WTC11 (cell line): ENCODE data around the gene MCL1. TPM values are rescaled to one million over a fixed set of nuclear protein-coding genes. Genes with fewer than 3 reads are reported as not detected.

ENCODE experiments used
- ATAC-seq: fragments of 200-7000 bp; cut with Tn5 transposase; 2 replicates; pipeline ENCODE4 v1.10.0; 2021; ENCODE audit warnings: mild to moderate bottlenecking, moderate library complexity
- CTCF ChIA-PET: fragments of 300-600 bp; sonication (Branson Sonifier 250); formaldehyde crosslinking; loops from one replicate; lab custom pipeline; 2021; ENCODE audit warnings: antibody characterized with exemption; lab: Charles Lee
- POLR2A ChIA-PET: fragments of 350-600 bp; sonication (Branson Sonifier 250); formaldehyde crosslinking; loops from one replicate; lab custom pipeline; 2021; ENCODE audit warnings: antibody characterized with exemption; lab: Charles Lee
- DNase-seq: peaks from one replicate; pipeline ENCODE4 v3.0.0; 2021; ENCODE audit warnings: low spot score
- H3K27ac Mint-ChIP-seq: 2 replicates; pipeline ENCODE4 v1.8.0; 2021; ENCODE audit warnings: mixed read lengths
- H3K27me3 Mint-ChIP-seq: 2 replicates; pipeline ENCODE4 v1.8.0; 2021; ENCODE audit warnings: low read depth, mild to moderate bottlenecking, moderate library complexity, mixed read lengths
- H3K36me3 Mint-ChIP-seq: 2 replicates; pipeline ENCODE4 v1.8.0; 2021; ENCODE audit warnings: mixed read lengths
- H3K4me1 Mint-ChIP-seq: 2 replicates; pipeline ENCODE4 v1.8.0; 2022; ENCODE audit warnings: mixed read lengths
- H3K4me3 Mint-ChIP-seq: 2 replicates; pipeline ENCODE4 v1.8.0; 2021; ENCODE audit warnings: mild to moderate bottlenecking, moderate library complexity, mixed read lengths
- H3K9me3 Mint-ChIP-seq: 2 replicates; pipeline ENCODE4 v1.8.0; 2021; ENCODE audit warnings: mixed read lengths
- AFF4 ChIP-seq: sonication (generic); formaldehyde crosslinking; IDR thresholded peaks from 2 replicates; pipeline ENCODE4 v1.8.1; 2023; ENCODE audit warnings: mild to moderate bottlenecking, missing genetic modification reagents, borderline replicate concordance
- CTCF ChIP-seq: fragments of 200-600 bp; IDR thresholded peaks from 2 replicates; pipeline ENCODE4 v1.8.0; 2022; ENCODE audit warnings: antibody characterized with exemption
- E2F5 ChIP-seq: sonication (generic); formaldehyde crosslinking; IDR thresholded peaks from 2 replicates; pipeline ENCODE4 v1.8.1; 2022; ENCODE audit warnings: mild to moderate bottlenecking, moderate library complexity, missing genetic modification reagents
- ELF4 ChIP-seq: sonication (generic); formaldehyde crosslinking; IDR thresholded peaks from 2 replicates; pipeline ENCODE4 v1.8.1; 2022; ENCODE audit warnings: low read depth, mild to moderate bottlenecking, moderate library complexity, missing genetic modification reagents
- ESRRA ChIP-seq: sonication (generic); formaldehyde crosslinking; IDR thresholded peaks from 2 replicates; pipeline ENCODE4 v1.8.1; 2022; ENCODE audit warnings: mild to moderate bottlenecking, missing genetic modification reagents, borderline replicate concordance
- MYBL2 ChIP-seq: sonication (generic); formaldehyde crosslinking; IDR thresholded peaks from 2 replicates; pipeline ENCODE4 v1.8.1; 2023; ENCODE audit warnings: mild to moderate bottlenecking, moderate library complexity, missing genetic modification reagents
- NFE2L1 ChIP-seq: sonication (generic); formaldehyde crosslinking; IDR thresholded peaks from 2 replicates; pipeline ENCODE4 v1.8.1; 2023; ENCODE audit warnings: missing genetic modification reagents
- NFYB ChIP-seq: sonication (generic); formaldehyde crosslinking; conservative IDR thresholded peaks from 2 replicates; pipeline ENCODE4 v1.8.0; 2022; ENCODE audit warnings: low read depth, missing genetic modification reagents
- OVOL2 ChIP-seq: fragments of 250-450 bp; sonication (Bioruptor Pico); IDR thresholded peaks from 2 replicates; pipeline ENCODE4 v1.9.0; 2021; ENCODE audit warnings: mild to moderate bottlenecking, borderline replicate concordance
- RORB ChIP-seq: fragments of 250-450 bp; sonication (Bioruptor Pico); IDR thresholded peaks from 2 replicates; pipeline ENCODE4 v1.9.0; 2021; ENCODE audit warnings: mild to moderate bottlenecking
- SMAD4 ChIP-seq: sonication (generic); formaldehyde crosslinking; IDR thresholded peaks from 2 replicates; pipeline ENCODE4 v1.8.0; 2022; ENCODE audit warnings: mild to moderate bottlenecking, missing genetic modification reagents
- ZNF396 ChIP-seq: fragments of 250-450 bp; sonication (Bioruptor Pico); IDR thresholded peaks from 2 replicates; pipeline ENCODE4 v1.8.0; 2021; ENCODE audit warnings: mild to moderate bottlenecking, moderate library complexity, borderline replicate concordance
- ZNF416 ChIP-seq: fragments of 250-450 bp; sonication (Bioruptor Pico); IDR thresholded peaks from 2 replicates; pipeline ENCODE4 v1.9.0; 2021; ENCODE audit warnings: mild to moderate bottlenecking, inconsistent platforms
- ZNF512 ChIP-seq: sonication (generic); formaldehyde crosslinking; IDR thresholded peaks from 2 replicates; pipeline ENCODE4 v1.8.1; 2022; ENCODE audit warnings: missing genetic modification reagents, borderline replicate concordance
- ZSCAN18 ChIP-seq: fragments of 250-450 bp; sonication (Bioruptor Pico); IDR thresholded peaks from 2 replicates; pipeline ENCODE4 v2.1.2; 2022; ENCODE audit warnings: mild to moderate bottlenecking, moderate library complexity
- total RNA-seq: library from RNA; stranded (reverse); gene quantifications from 3 replicates; pipeline ENCODE4 v1.2.3, GENCODE V29; 2021

Gene MCL1
- total RNA-seq, 1 experiment from 2014 or later, result 191 TPM

GRCh38 chr1:150609732-150610131, 30.3 kb upstream of the MCL1 start:
- no peaks in the 10 kb centered on the region; the same call in 1 of the 2 replicates for H3K27me3 Mint-ChIP-seq
- peaks cover 33% of the 10 kb centered on the region for H3K4me1 Mint-ChIP-seq
- peak overlapping the region; percentile 90 for H3K27ac Mint-ChIP-seq
- ATAC-seq (peak; percentile 7; the same call in 1 of the 2 replicates), DNase-seq (no peak)
- H3K9me3 Mint-ChIP-seq, result no peaks in the 10 kb centered on the region
- H3K4me3 Mint-ChIP-seq, result no peak overlapping the region
- TF ChIP-seq RORB, result no peak
- no peak for TF ChIP-seq ZSCAN18 (CRISPR knock-in tag)
- no peak for TF ChIP-seq ELF4
- no peak for TF ChIP-seq NFYB (CRISPR knock-in tag)
- no peak for TF ChIP-seq ZNF396
- no peak for TF ChIP-seq OVOL2 (CRISPR knock-in tag)
- TF ChIP-seq SMAD4 (CRISPR knock-in tag), result no peak
- no peak for TF ChIP-seq ZNF512 (CRISPR knock-in tag)
- TF ChIP-seq ZNF416 (CRISPR knock-in tag), result no peak
- TF ChIP-seq ESRRA (CRISPR knock-in tag), result no peak
- TF ChIP-seq NFE2L1 (CRISPR knock-in tag), result no peak
- TF ChIP-seq MYBL2, result no peak
- TF ChIP-seq CTCF, result no peak
- no peak for TF ChIP-seq AFF4 (CRISPR knock-in tag)
- ChIA-PET CTCF (interaction anchor here (0.5 to 1.9 kb wide), 4 partner anchors 48 to 371 kb away, joined by 4 to 9 read pairs (median 4); no protein-coding TSS in a partner anchor), POLR2A (interaction anchor here (1.9 kb wide), 1 partner anchor 30 kb away, joined by 8 read pairs; the partner anchor contains the start of gene MCL1)
- H3K36me3 Mint-ChIP-seq, result peaks cover 32% of the 10 kb centered on the region

- DNase-seq (no peak), ATAC-seq (no peak)
- TF ChIP-seq E2F5, result no peak
- Mint-ChIP-seq H3K27me3 (no peaks in the 10 kb centered on the region; the same call in 1 of the 2 replicates), H3K4me1 (peaks cover 42% of the 10 kb centered on the region), H3K36me3 (peaks cover 11% of the 10 kb centered on the region), H3K4me3 (no peak overlapping the region), H3K9me3 (no peaks in the 10 kb centered on the region), H3K27ac (peak overlapping the region; percentile 90)
- CTCF ChIA-PET, result interaction anchor here (0.9 kb wide), 1 partner anchor 47 kb away, joined by 3 read pairs; no protein-coding TSS in a partner anchor
- POLR2A ChIA-PET, result interaction anchor here (0.6 to 3.0 kb wide), 5 partner anchors 20 to 571 kb away, joined by 3 to 20 read pairs (median 3); partner anchors contain the start of gene MCL1
These were observed 27.2 kb upstream of the MCL1 start for GRCh38 chr1:150606463-150607142.
